HG03457 (cell line): ENCODE results near the gene TUBB3.

Experiments used
- ATAC-seq: cut with Tn5 transposase; IDR thresholded peaks from one replicate; pipeline ENCODE4 v1.9.1; 2021; ENCODE audit warnings: moderate number of reproducible peaks; ENCODE audit not compliant: unreplicated experiment

Gene TUBB3

GRCh38 chr16:89936508-89936907 is 13.4 kb downstream of the TUBB3 start:
- ATAC-seq = no peak

- no peak for ATAC-seq
These were observed 13.8 kb downstream of the TUBB3 start for GRCh38 chr16:89936981-89937380.

GRCh38 chr16:89938175-89938885 is 15.2 kb downstream of the TUBB3 start:
- ATAC-seq = no peak

GRCh38 chr16:89944773-89945172 is 21.6 kb downstream of the TUBB3 start:
- ATAC-seq = no peak

GRCh38 chr16:89945654-89946053 is 22.5 kb downstream of the TUBB3 start:
- no peak for ATAC-seq

- ATAC-seq = no peak
These were observed 23.4 kb downstream of the TUBB3 start for GRCh38 chr16:89946515-89946914.

- ATAC-seq = no peak
These were observed 26.1 kb downstream of the TUBB3 start for GRCh38 chr16:89949121-89949742.

GRCh38 chr16:89949756-89950155 is 26.6 kb downstream of the TUBB3 start:
- ATAC-seq = no peak

- no peak for ATAC-seq
These were observed 28.4 kb downstream of the TUBB3 start for GRCh38 chr16:89951509-89951908.

- no peak for ATAC-seq
These were observed 28.9 kb downstream of the TUBB3 start for GRCh38 chr16:89952049-89952448.

GRCh38 chr16:89952551-89952950 is 29.4 kb downstream of the TUBB3 start:
- no peak for ATAC-seq

GRCh38 chr16:89953671-89954406 is 30.7 kb downstream of the TUBB3 start:
- ATAC-seq = no peak

GRCh38 chr16:89954462-89954861 is 31.3 kb downstream of the TUBB3 start:
- ATAC-seq = no peak

GRCh38 chr16:89955001-89955685 is 32.0 kb downstream of the TUBB3 start:
- ATAC-seq = no peak

GRCh38 chr16:89956505-89957215 is 33.5 kb downstream of the TUBB3 start:
- ATAC-seq = no peak

- no peak for ATAC-seq
These were observed 34.2 kb downstream of the TUBB3 start for GRCh38 chr16:89957216-89957785.

GRCh38 chr16:89958068-89958467 is 34.9 kb downstream of the TUBB3 start:
- ATAC-seq = no peak

- no peak for ATAC-seq
These were observed 35.5 kb downstream of the TUBB3 start for GRCh38 chr16:89958596-89958995.

GRCh38 chr16:89960966-89961365 is 37.8 kb downstream of the TUBB3 start:
- ATAC-seq = no peak

- ATAC-seq = no peak
These were observed 38.8 kb downstream of the TUBB3 start for GRCh38 chr16:89961920-89962319.
